GM21423 (cell line): ENCODE data around the gene FKBP5.
"Not testable (repeated sequence)": the region's sequence is repeated elsewhere in the genome, so short reads cannot be mapped to it uniquely, and the experiment has no call there.

Experiments used
- ATAC-seq: cut with Tn5 transposase; IDR thresholded peaks from one replicate; pipeline ENCODE4 v1.9.1; 2021; ENCODE audit warnings: mild to moderate bottlenecking, moderate library complexity; ENCODE audit not compliant: unreplicated experiment

Gene FKBP5

DNA sequence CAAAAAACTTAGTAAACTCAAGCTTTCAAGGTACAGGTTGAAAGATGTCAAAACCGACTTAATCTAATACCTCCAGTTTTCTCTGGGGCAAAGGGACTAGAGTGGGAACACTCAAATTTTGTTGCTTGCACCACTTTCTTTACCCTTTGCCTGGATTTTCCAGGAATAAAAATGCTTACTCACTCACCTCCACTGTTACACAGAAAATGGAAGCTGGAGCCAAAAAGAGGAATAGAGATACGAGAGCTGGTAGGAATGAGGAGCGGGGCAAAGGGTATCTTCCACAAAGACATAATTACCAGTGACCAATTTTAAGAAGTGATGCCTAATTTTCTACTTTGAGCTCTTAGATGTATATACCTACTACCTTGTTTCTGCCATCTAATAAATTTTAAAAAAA, 96.5 kb downstream of the FKBP5 start:
- ATAC-seq = no peak

DNA sequence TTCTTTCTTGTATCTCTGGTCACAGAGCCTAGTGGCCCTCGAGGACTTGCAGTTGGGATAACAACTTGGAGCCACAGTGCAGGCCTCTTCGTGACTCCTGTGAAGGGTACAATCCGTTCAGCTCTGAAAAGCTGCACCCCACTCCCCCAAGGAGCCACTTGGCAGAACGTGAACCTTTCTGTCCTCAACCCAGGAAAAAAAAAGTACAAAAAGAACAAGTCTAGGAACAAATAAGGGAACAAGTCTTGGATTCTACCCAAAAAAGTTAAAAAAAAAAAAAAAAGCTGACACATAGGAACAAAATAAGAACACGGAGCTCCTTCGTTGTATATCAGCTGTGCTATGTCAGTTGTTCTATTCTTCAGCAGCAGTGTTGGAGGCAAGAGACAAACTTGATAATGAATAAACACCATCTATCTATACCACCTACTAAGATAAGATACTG, 98.1 kb downstream of the FKBP5 start:
- no peak for ATAC-seq

DNA sequence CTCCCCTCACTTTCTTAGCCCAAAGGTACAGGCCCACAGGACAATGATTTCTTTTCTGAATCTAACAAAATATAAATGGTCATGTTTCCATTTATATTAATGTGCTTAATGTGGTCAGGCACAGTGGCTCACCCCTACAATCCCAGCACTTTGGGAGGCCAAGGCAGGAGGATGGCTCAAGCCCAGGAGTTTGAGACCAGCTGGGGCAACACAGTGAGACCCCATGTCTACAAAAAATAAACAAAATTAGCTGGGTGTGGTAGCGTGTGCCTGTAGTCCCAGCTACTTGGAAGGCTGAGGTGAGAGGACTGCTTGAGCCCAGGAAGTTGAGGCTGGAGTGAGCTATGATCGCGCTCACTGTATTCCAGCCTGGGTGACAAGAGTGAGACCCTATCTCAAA, 98.8 kb downstream of the FKBP5 start:
- ATAC-seq = no peak

DNA sequence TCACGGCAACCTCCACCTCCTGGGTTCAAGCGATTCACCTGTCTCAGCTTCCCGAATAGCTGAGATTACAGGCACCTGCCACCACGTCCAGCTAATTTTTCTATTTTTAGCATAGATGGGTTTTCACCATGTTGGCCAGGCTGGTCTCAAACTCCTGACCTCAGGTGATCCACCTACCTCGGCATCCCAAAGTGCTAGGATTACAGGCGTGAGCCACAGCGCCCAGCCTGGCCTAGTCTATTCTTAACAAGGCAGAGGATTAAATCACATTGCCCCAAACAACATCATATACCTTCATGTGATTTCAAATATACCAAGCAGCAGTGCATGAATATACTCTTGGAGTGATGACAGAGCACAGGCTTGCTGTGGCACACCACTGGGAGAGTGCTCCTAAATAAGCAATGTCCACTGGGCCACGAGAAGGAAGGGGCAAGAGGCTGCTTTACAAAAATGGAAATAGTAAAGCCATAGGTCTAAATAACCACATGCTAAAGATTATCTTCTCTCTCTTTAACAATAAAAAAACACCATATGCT, 99.4 kb downstream of the FKBP5 start:
- ATAC-seq = no peak

DNA sequence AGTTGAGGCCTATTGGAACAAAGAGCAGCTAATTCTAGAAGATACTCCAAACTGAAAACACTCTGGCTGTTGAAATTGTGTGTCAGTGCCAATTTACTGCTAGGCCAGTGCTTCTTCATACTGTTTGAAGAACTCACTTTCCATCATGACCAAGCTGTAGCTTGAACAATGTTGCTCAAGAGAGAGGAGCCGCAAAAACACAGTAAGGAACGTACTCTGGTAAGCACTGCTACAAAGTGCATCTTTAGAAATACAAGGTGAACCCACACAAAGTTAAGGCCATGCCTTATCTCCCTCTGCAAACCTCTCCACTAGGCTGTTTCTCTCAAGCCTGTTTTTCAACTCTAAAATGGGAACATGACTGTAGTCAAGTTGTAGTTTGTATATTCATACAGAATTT, 101.5 kb downstream of the FKBP5 start:
- no peak for ATAC-seq

DNA sequence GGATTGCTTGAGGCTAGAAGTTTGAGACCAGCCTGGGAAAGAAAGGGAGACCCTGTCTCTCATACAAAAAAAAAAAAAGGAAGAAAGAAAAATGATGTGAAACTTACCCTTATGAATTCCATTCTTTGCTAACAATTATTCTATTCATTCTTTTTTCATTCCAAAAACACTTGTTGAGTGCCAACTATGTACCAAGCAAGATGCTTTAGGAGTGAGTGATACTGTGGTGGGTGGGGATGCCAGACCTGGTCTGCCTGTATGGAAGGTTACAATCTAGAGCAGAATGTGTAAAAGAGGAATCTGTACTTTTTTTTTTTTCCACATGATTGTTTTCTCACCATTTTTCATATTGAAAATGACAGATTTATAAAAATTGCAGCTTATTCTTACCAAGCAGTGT, 102.2 kb downstream of the FKBP5 start:
- ATAC-seq = no peak

DNA sequence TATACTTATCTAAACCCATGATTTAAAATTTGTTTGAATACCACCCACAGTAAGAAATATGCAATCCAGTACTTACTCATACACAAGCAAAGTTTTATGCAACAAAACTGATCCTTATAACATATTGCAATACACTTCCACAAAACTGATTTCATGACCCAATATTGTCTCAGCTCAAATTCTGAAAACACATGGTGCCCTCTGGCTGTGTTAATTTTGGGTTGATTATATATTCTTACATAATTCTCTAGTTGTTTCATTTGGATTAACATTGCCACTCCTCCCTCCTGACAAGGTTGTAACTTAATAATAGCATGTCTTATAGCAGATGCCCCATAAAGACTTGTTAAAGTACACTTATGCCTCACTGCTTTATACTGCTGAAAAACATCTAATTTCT, 103.1 kb downstream of the FKBP5 start:
- ATAC-seq = no peak

DNA sequence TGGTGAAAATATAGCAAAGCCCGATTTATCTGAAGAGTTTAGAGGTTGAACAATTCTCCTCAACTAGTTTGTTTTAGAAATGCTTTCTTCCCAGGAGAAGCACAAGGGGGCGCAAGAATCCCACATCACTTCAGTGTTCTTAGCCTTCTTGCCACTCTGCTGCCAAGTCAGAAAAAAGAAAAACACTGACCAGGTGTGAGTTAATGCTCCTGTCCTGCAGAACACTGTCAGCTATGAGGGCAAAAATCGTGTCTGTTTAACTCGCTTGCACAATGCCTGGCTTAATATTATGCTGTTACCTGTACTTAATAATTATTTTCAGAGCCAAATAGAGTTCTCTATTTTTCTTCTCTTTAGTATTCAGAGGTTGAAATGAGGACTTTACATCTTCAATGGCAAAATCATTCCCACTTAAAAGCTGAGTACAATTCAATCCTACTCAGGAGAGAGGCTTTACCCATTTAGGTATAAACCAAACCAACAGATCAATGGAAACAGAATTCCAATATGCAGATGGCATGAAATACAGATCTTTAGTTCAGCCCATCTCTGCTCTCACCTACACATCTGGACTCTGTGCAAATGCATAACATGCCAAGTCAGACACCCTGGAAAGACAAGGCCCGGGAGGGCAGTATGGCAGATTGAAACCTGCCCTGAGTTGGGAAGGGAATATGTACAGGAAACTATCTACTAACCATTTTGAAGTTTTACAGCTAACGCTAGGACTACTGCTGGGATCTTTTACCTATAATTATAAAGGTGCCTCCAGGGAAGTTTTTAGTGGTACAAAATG, 104.6 kb downstream of the FKBP5 start:
- ATAC-seq = no peak

DNA sequence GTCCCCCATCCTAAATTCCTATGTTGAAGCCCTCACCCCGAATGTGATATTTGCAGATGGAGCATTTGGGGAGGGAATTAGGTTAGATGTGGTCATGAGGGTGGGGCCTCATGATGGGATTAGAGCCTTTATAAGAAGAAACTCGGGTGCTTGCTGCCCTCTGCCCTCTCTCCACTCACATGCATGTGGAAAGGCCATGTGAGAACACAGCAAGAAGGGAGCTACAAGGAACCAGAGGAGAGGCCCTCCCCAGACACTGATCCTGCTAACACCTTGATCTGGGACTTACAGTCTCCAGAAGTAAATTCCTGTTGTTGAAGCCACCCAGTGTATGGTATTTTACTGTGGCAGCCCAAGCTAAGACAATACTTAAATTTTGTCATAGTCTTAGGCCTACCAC, 106.4 kb downstream of the FKBP5 start:
- ATAC-seq = no peak

DNA sequence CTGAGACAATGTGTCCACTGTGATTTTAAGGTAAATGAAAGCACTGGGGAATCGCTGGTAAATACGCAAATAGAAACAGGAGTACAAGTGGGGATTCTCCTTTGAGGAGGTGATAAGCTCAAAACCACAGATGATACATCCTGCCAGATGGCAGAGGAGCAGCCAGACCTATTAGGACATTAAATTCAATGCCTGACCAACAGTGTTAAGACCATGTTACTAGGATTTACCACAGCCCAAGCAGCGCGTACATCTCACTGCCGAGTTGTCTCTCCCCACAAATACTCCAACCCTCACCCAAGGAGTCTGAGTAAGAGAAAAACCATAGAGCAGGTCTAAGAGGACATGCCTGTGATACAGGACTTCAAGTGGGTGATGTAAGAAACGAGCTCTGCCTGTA, 107.1 kb downstream of the FKBP5 start:
- no peak for ATAC-seq

DNA sequence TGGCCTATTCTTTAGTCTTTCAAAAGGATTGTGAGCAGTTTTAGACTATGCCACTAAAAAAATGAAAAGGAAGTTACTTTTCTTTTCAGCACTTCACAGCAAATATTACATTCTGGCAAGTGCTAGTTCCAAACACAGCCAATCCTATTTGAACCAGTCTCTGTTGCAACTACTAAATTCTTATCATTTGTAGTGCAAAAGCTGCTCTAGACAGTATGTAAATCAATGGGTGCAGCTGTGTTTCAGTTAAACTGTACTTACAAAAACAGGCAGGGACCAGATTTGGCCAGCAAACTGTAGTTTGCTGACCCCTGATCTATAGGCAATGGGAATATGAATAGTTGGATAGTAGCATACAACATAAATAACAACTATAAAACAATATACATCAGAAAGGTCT, 107.9 kb downstream of the FKBP5 start:
- ATAC-seq = no peak

DNA sequence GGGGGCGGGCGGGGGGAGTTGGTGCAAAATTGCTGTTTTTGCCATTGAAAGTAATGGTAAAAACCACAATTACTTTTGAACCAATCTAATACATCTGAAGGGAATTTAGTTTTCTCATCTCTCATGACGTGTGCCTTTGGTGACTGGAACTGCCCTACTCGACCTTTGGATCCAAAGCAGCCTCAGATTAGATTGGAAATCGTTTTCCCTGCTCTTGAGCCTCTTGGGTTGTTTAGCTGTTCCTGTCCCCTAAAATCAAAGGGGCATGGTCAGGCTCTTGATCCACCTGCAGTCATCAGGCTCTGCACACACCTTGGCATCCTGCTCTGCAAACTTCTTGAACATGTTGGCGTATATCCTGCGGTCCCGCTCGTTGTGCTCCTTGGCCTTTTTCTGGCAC, 112.0 kb downstream of the FKBP5 start:
- no peak for ATAC-seq

DNA sequence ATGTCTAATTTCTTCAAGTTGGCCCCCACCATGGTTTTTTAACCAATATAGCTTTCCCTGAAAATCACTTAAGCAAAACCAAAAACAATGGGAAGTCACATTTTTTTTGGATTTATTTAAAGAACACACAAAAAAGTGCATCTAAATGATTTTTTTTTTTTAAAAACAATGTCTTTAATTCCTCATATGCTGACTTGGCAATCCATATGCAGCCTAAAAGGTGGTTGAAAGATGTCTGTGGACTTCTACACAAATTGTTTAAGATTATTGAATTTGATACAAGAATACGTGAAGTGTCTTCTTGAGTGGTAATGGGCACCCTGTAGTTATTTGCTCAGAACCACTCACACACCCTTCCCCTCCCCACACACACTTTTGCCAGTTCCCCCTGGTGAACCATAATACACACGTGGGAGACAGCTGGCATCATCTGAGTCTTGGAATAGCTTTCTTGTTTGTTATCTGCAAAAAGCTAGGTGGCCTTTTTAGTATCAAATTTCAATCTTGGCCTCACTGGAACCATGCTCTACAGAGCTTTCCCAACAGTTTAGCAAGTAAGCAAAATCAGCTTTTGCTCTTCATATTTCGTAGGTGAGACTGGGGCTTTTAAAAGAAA, 115.1 kb downstream of the FKBP5 start:
- no peak for ATAC-seq

DNA sequence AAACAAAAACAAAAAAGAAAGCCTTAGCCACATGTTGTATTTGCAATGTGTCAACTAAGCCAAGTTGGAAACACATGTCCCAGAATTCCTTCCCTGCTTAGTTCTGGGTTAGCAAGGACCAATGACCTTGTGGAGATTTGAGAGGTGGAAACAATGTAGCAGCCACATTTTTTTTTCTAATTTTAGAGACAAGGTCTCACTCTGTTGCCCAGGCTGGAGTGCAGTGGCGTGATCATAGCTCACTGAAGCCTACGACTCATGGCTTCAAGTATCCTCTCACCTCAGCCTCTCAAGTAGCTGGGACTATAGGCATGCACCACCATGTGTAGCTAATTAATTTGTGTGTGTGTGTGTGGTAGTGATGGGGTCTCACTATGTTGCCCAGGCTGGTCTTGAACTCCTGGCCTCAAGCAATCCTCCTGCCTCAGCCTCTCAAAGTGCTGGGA, 117.8 kb downstream of the FKBP5 start:
- not testable (repeated sequence) for ATAC-seq

DNA sequence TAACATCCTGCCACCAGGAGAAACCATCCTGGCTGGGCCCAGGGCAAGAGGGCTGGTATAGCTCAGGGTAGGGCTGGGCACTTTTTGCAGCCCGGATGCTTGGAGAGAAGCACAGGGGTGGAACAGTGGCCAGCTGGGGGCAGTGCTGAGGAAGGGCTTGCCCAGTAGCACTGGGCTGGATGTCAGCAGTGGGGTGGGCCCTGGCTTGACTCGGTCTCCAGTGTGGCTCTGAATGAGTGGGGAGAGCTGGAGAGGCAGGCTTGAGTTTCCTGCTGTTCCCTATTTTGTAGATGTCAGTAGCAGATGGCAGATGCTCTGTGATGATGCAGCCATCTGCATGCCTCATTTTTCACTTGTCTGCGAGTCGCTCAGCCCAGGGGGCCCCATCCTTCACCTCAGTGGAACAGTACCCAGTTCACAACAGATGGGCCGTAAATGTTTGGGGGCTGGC, 119.7 kb downstream of the FKBP5 start:
- ATAC-seq = no peak

DNA sequence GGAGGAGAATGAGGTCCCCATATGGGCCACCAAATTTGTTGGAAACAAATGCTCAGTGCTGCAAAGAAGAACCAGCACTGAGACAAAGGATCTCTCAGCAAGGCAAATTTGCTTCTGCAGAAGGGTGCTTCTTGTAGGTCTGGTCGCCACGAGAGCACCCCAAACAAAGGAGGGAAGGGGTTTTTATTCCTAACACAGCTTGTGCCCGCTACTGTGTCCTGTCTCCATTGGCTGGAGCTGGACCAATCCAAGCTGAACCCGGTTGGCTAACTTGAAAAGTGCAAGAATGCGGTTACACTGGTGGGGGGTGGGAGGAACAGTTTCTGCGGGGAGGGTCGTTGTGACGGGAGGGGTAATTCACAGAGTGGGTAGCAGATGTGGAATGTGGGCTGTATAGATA, 121.9 kb downstream of the FKBP5 start:
- ATAC-seq = no peak

DNA sequence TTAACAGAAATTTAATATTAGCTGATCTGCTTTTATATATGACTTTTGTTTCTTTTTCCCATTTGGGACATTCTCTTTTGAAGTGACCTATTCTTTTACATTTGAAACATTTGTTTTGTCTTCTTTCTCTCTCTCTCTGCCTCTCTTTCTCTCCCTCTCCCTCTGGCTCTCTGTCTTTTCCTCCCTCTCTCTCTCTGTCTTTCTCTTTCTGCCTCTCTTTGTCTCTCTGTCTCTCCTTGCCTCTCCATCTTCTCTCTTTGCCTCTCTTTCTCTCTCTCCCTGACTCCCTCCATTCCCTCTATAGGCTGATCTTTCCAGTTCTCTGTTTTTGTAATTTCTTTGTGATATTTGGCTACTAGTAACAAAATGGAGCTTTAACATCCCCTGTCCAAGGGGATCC, 124.0 kb downstream of the FKBP5 start:
- ATAC-seq = no peak

DNA sequence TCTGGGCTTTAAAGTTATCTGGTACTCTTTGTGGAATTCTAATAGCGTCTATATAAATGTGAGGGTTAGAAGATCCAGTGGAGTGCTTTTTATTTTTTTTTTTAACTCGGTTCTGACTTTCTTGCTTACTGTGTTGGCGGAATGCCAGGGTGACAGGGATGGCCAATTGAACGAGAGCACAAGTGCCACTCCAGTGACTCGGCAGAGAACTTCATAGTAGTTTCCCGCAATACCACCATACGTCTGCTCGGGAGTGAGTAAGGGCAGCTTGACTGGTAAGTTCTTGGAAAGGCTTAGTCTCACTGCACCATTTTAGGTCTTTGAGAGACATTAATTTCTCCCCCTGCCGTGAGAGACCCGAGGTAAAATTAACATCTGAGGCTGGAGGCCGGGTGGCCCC, 126.7 kb downstream of the FKBP5 start:
- no peak for ATAC-seq

DNA sequence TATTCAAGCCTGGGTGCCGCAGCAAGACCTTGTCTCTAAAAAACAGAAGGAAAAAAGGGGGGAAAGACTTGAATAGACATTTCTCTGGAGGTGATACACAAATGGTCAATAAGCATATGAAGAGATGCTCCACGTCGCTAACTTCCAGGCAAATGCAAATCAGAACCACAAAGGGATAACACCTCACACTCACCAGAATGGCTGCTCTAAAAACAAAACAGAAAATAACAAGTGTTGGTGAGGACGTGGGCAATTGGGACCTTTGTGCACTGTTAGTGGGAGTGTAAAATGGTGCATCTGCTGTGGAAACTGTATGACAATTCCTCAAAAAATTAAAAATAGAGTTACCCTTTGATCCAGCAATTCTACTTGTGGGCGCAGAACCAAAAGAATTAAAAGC, 127.6 kb downstream of the FKBP5 start:
- ATAC-seq = no peak

DNA sequence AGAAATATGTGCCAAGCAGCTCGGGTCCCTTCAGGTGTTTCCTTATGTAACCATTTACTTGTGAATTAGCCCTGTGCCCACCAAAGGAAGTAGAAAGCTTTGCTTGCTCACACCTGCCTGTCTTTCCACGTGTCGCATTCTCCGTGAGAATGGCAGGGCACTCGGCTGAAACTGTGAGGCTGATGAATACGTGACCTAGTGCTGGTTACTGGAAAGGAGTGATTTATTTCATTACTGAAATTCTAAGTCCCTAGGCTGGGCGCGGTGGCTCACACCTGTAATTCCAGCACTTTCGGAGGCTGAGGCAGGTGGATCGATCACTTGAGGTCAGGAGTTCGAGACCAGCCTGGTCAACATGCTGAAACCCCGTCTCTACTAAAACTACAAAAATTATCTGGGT, 130.1 kb downstream of the FKBP5 start:
- no peak for ATAC-seq

DNA sequence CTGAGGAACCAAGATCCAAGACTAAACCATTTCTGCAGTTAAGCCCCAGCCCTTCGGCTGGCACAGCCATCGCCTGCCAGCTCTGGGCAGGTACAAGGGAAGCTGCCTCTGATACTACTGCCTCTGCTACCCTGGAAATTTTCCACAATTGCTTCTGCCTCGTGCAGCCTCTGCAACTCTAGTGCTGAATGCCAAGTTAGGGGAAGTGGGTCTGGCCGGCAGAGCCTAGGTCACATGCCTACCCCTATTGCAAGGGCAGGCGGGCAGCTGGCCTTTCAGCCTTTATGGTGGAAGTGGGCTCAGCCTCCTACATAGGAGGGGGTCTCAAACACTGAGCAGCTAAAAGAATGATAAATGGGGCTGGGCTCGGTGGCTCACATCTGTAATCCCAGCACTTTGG, 131.5 kb downstream of the FKBP5 start:
- no peak for ATAC-seq

DNA sequence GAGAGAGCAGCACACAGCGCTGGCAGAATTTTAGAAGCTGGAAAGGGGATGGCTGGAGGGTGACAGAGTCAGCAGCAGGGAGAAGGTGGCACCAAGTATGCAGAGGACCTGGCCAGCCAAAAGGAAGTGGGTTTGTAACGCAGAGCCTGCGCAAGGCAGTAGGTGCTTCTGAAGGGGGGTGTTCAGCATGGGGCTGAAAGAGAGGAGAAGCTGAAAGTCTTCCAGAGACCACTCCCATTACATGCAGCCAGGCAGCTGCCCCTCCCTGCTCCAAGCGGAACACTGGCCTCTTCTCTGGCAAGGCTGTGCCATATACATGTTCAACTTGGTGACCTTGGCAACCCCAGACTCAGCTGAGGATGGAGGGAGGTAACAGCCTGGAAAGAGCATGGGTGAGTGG, 133.9 kb downstream of the FKBP5 start:
- ATAC-seq = no peak
